Activated naive CD4-positive, alpha-beta T cell treated with anti-CD3 and anti-CD28 coated beads, Interleukin-2, amount 50 U/mL, for 24 hours (primary cell): Measurements from ENCODE around the gene IGF2.

Experiments used
- H3K27ac Mint-ChIP-seq: one replicate; pipeline ENCODE4 v1.8.0; 2021; ENCODE audit warnings: mild to moderate bottlenecking, mixed read lengths
- H3K27me3 Mint-ChIP-seq: one replicate; pipeline ENCODE4 v1.8.0; 2021; ENCODE audit warnings: mixed read lengths
- H3K36me3 Mint-ChIP-seq: one replicate; pipeline ENCODE4 v1.8.0; 2021; ENCODE audit warnings: mixed read lengths
- H3K4me1 Mint-ChIP-seq: one replicate; pipeline ENCODE4 v1.8.0; 2021; ENCODE audit warnings: mixed read lengths
- H3K4me3 Mint-ChIP-seq: one replicate; pipeline ENCODE4 v1.8.0; 2021; ENCODE audit warnings: mild to moderate bottlenecking, mixed read lengths
- H3K9me3 Mint-ChIP-seq: one replicate; pipeline ENCODE4 v1.8.0; 2021; ENCODE audit warnings: mixed read lengths

IGF2 gene

DNA sequence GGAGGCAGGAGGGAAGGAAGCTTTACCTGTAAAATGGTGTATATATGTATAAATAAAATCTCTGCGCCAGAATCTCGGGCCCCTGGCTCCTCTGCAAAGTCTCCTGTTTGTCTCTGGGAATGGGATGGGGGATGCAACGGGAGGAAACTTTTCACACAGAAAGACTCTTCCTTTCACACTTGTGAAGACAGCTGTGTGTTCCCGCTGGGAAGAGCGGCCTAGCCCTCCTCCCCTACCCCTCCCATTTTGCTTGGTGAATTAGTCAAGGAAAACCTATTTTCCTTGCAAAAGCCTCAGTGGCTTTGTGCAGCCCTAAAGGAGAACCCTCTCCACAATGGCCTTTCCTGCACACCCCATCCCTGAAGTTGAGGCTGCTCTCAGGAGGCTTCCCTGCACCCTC, 9.4 kb upstream of the IGF2 start:
- Mint-ChIP-seq H3K36me3 (no peaks in the 10 kb centered on the region), H3K27me3 (peaks cover 43% of the 10 kb centered on the region), H3K4me1 (peaks cover 4% of the 10 kb centered on the region), H3K9me3 (no peaks in the 10 kb centered on the region), H3K4me3 (no peak overlapping the region), H3K27ac (no peak overlapping the region)

DNA sequence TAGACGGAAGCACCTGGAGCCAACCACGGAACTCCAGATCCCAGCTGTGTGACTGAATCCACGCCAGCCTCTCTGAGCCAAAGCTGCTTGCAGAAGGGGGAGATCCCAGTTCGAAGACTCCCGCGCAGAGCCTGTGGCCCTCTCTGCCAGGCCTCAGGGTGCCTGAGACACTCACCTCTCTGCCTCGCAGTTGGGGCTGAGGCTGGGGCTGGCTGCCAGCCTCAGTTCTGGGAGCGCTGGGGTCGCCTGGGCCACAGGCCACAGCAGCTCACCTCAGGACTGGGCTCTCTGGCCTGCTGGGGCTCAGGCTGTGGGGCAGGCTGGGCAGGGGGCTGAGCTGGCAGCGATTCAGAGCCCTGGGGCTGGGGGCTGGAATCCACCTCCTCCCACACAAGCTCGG, 8.2 kb upstream of the IGF2 start:
- H3K4me1 Mint-ChIP-seq: peaks cover 12% of the 10 kb centered on the region
- H3K27me3 Mint-ChIP-seq: peaks cover 50% of the 10 kb centered on the region
- H3K9me3 Mint-ChIP-seq: no peaks in the 10 kb centered on the region
- no peak overlapping the region for H3K4me3 Mint-ChIP-seq
- H3K36me3 Mint-ChIP-seq: no peaks in the 10 kb centered on the region
- H3K27ac Mint-ChIP-seq: no peak overlapping the region

DNA sequence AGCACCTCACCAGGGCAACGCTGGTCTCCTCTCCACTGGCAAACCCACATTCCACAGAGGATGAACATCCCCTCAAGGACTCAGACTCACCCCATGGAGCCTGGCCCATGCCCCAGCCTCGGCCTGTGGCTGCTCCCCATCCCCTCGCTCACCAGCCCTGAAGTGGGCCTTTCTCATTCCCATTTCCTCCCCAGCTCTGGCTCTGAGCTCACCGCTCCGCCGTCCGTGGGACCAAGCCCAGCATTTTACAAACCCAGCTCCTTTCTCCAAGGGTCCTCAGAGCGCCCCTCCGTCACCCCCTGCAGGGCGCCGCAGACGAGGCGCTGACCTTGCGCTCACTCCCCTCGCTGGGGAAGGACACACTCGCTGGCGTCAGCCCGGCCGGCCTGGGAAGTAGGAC, 6.9 kb upstream of the IGF2 start:
- H3K4me1 Mint-ChIP-seq: peaks cover 21% of the 10 kb centered on the region
- no peak overlapping the region for H3K27ac Mint-ChIP-seq
- no peak overlapping the region for H3K4me3 Mint-ChIP-seq
- H3K27me3 Mint-ChIP-seq: peaks cover 55% of the 10 kb centered on the region
- H3K9me3 Mint-ChIP-seq: no peaks in the 10 kb centered on the region
- no peaks in the 10 kb centered on the region for H3K36me3 Mint-ChIP-seq

DNA sequence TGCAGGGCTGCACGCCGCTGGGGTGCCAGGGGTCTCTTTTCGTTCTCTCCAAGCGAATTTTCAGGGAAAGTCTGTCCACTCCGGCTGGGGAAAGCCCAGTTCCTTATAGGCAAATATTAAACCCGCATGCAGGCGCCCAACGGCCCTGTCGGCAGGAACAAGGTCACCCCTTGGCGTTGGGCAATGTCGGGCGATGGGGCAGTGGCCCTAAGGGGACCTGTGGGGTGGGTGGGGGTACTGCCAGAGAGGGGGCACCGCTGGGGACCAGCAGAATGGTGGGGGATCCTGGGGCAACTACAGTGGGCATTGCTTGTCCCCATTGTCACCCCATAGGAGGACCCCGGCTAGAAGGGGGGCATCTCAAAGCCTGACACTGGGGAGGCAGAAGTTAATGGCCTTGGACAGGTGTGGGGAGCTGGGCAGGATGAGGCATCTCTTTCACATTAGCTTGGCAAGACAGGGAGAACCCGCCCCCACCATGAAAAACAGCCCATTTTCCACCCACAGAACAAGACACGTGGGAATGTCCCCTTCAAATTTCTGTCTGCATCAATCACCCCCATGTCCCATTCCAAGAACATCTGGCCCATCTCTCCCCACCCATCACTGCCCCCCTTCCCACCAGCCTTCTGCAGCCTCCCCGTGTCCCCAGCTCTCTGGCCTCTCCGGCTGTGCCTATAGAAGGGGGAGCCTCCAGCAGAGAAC, 5.5 kb upstream of the IGF2 start:
- no peak overlapping the region for H3K27ac Mint-ChIP-seq
- H3K36me3 Mint-ChIP-seq: no peaks in the 10 kb centered on the region
- H3K4me1 Mint-ChIP-seq: peaks cover 19% of the 10 kb centered on the region
- peaks cover 45% of the 10 kb centered on the region for H3K27me3 Mint-ChIP-seq
- peak overlapping the region; percentile 26 for H3K4me3 Mint-ChIP-seq
- no peaks in the 10 kb centered on the region for H3K9me3 Mint-ChIP-seq

DNA sequence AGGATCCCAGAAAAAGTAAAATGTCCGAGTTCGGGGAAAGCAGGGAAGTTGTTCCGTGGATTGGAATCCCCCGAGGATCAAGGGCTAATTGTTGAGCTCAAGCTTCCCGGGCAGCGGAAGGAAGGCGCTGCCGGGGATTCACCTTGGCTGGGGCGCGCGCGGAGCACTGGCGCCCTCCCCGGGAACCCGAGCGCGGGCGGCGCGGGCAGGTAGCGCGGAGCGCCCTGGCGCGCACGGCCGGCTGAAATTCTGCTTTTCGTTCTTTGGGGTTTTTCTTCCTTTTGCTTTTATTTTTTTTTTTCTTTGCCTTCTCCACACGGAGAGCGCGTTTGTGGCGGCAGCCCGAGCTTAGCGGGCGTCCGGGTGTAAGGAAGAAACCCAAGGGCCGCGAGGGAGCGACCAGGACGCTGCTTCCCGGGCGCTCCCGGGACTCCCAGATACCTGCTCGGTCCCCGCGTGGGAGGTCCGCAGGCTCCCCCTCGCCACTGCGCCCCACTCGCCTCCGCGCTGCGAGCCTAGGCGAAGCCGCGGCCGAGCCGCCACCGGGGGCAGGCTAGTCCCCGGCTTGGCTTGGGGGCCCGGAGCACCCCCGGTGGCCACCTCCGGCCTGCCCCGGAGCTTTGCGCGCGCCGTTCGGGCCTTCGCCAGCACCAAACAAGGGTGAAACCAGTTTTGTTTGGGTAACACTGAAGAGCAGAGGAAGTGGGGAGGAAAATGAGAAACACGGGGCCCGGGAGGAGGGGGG, 4.8 kb upstream of the IGF2 start:
- H3K9me3 Mint-ChIP-seq: no peaks in the 10 kb centered on the region
- H3K36me3 Mint-ChIP-seq: no peaks in the 10 kb centered on the region
- H3K27me3 Mint-ChIP-seq: peaks cover 40% of the 10 kb centered on the region
- peaks cover 19% of the 10 kb centered on the region for H3K4me1 Mint-ChIP-seq
- peak overlapping the region; percentile 59 for H3K27ac Mint-ChIP-seq
- peak overlapping the region; percentile 68 for H3K4me3 Mint-ChIP-seq

DNA sequence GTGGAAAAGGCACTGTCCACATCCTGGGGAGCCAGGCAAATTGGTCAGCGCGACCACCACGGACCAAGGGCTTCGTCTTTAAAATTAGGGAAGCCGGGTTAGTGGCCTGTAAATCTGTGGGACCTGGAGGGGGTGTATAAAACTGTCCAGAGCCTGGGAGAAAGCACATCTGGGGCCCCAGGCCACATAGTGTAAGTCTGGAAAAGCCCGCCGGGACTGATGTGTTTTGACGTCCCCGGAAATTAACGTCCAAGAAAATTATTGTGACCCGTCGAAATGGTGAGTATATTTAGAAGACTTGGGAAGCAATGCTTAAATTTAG, 4.2 kb upstream of the IGF2 start:
- peak overlapping the region; percentile 59 for H3K27ac Mint-ChIP-seq
- peaks cover 19% of the 10 kb centered on the region for H3K4me1 Mint-ChIP-seq
- peak overlapping the region; percentile 68 for H3K4me3 Mint-ChIP-seq
- H3K9me3 Mint-ChIP-seq: no peaks in the 10 kb centered on the region
- peaks cover 38% of the 10 kb centered on the region for H3K27me3 Mint-ChIP-seq
- H3K36me3 Mint-ChIP-seq: no peaks in the 10 kb centered on the region

DNA sequence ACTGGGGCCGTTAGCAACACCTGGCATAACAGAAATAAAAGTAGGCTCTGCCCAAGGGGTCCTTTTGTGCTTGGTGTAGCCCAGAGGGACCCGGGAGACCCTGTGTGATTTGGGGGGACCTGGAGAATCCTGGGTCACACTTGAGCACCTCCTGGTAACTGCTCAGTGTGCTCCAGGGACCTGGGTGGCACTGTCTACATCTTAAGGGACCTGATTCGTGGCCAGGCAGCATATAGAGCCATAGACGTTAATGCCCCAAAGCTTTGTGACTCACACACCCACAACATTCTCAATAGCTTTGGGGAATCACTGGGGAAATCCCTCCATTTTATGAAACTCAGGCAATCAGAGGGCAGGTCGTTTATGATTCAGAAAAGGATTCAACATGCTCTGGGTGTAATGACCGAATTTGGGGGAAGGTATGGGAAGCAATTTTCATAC, 3.6 kb upstream of the IGF2 start:
- Mint-ChIP-seq H3K36me3 (no peaks in the 10 kb centered on the region), H3K27me3 (peaks cover 37% of the 10 kb centered on the region), H3K4me3 (peak overlapping the region; percentile 33), H3K4me1 (peaks cover 19% of the 10 kb centered on the region), H3K27ac (peak overlapping the region; percentile 66), H3K9me3 (no peaks in the 10 kb centered on the region)

DNA sequence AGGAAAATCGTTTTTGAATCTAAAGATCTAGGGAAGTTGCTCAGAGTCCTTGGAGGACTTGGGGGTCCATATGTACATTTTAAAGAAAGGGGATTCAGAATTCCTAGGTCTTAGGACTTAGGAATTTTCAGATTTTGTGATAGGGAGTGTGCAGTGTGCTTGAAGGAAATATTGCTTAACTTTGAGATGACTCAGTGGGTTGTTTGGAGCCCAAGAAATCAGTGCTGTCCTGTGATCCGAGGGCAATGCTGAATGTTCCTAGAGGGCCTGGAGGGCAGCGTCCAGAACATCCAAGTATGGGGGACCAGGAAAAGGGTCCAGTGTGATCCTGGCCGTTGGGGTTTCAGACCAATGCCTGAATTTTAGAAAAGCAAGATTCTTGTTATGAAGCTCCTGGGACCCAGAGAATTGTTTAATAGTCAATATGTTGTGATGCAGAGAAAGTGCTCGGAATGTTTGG, 3.1 kb upstream of the IGF2 start:
- Mint-ChIP-seq H3K4me3 (peak overlapping the region; percentile 33), H3K4me1 (peaks cover 19% of the 10 kb centered on the region), H3K27ac (no peak overlapping the region), H3K9me3 (no peaks in the 10 kb centered on the region), H3K27me3 (peaks cover 37% of the 10 kb centered on the region), H3K36me3 (no peaks in the 10 kb centered on the region)

DNA sequence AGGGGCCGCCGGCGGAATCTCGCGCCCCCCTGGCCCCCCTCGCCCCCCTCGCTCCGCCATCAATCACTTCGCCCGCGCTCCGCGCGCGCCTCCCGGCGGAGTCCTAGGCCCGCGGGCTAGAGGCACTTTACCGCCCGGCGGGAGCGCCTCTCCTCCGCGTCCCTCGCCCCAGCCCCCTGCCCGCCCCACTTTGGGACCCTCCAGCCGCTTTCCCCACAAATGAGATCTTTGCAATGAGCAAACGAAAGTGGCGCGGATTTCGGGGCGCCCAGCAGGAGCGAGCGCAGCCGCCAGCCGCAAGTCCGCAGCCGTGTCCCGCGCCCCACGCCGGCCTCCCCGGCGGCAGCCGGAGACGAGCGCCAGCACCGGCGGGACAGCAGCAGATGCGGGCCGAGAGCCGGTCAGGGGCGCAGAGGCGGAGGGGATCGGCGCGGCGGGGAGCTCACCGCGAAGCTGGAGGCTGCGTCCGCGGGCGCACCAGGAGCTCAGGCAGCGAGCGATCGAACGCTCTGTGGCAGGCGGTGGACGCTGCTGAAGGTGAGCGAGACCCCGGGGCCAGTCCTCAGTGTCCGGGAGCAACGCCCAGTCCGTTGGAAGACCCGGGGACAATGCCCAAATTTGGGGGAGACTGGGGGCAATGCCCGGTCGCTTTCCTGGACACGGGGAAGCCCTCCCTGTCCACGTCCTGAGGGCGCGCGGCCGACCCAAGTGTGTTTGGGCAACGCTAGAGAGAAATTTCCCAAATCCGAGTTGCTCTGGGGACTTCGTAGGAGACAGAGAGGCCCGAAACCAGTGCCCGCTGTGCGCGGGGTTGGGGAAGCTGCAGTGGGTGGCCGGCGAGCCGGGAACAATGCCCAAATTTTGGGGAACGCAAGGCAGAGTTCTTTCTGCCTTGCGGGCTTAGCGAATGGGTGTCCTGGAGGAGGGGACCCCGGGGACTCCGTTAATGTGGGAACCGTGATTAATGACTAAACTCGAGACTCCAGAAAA, 1.5 kb upstream of the IGF2 start:
- Mint-ChIP-seq H3K27ac (no peak overlapping the region), H3K36me3 (no peaks in the 10 kb centered on the region), H3K9me3 (no peaks in the 10 kb centered on the region), H3K4me1 (peaks cover 19% of the 10 kb centered on the region), H3K4me3 (peak overlapping the region; percentile 13), H3K27me3 (peaks cover 34% of the 10 kb centered on the region)

DNA sequence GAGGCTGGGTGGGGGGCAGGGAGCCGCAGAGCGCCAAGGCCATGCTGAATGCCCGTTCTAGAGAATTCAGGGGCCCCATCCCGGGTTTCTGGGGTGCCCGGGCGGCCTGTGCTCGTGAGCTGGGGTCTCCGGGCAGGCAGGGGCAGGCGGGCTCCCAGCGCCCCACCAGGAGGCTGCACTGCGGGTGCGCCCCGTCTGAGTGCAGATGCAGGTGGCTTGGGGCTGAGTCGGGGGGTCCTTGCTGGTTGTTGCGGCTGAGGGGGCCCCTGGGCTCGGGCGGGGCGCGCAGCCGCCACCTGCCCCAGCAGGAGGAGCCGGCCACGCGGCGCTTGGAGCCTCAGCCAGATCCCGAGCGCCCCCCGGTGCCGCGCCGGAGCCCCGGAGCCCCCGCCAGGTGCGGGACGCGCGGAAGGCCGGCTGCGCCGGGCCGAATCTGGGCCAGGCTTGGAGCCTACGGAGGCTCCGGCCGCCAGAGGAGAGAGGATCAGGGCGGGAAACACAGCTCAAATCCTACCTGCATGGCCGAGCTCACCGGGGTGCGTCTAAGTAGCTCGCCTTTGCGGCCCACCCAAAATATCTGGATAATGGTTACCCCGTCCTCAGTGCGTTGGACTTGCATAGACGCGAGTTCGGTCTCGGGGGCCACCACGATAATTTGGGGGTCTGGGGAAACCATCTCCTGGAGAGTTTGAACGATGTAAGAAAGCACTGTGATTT, 590 bp upstream of the IGF2 start:
- no peaks in the 10 kb centered on the region for H3K36me3 Mint-ChIP-seq
- no peak overlapping the region for H3K27ac Mint-ChIP-seq
- peaks cover 19% of the 10 kb centered on the region for H3K4me1 Mint-ChIP-seq
- peaks cover 32% of the 10 kb centered on the region for H3K27me3 Mint-ChIP-seq
- H3K4me3 Mint-ChIP-seq: no peak overlapping the region
- no peaks in the 10 kb centered on the region for H3K9me3 Mint-ChIP-seq

DNA sequence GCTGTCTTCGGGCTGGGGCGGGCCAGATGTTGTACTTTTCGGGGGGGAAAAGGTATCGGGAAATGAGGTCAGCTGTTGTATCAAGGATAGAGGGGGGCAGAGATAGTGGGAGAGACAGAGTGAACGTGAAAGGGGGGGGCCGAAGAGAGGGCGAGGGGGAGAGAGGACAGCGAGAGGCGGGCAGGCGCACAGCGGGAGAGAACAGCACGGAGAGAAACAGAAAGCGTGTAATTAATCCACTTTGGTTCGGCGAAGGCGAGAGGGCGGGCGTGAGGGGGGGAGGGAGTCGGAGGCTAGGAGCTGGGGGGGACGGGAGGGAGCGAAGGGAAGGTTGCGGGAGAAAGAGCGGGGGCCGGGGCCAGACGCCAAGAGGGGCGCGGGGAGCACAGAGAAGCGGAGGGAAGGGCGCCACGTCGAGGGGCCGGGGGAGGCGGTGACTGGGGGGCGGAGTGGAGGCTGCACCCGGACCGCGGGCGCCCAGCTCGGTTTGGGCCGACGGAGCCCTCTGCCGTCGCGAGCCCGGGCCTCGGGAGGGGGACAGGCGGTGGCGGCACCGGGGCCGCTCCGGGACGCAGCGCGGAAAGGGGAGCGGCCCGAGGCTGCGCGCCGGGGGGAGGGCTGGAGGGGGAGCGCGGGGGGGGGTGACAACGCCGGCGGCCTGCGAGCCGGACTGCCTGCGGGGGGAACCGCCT, 612 bp downstream of the IGF2 start:
- H3K27me3 Mint-ChIP-seq: peaks cover 37% of the 10 kb centered on the region
- peak overlapping the region; percentile 80 for H3K4me3 Mint-ChIP-seq
- no peak overlapping the region for H3K27ac Mint-ChIP-seq
- H3K36me3 Mint-ChIP-seq: no peaks in the 10 kb centered on the region
- peaks cover 19% of the 10 kb centered on the region for H3K4me1 Mint-ChIP-seq
- H3K9me3 Mint-ChIP-seq: no peaks in the 10 kb centered on the region

DNA sequence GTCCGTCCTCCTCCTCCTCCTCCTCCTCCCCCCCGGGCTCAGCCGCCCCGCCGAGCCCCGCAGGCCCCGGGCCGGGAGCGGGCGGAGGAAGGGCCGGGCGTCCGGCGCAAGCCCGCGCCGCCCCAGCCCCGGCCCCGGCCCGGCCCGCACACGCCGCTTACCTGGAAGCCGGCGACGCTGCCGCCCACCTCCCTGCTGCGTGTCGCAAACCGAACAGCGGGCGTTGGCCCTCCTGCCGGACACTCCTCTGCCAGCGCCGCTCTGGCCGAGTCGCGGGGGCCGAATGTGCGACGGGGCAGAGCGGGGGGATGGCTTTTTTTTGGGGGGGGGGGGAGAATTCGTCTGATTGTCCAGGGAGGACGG, 1.1 kb downstream of the IGF2 start:
- Mint-ChIP-seq H3K27ac (no peak overlapping the region), H3K4me3 (peak overlapping the region; percentile 80), H3K9me3 (no peaks in the 10 kb centered on the region), H3K4me1 (peaks cover 17% of the 10 kb centered on the region), H3K36me3 (no peaks in the 10 kb centered on the region), H3K27me3 (peaks cover 40% of the 10 kb centered on the region)

DNA sequence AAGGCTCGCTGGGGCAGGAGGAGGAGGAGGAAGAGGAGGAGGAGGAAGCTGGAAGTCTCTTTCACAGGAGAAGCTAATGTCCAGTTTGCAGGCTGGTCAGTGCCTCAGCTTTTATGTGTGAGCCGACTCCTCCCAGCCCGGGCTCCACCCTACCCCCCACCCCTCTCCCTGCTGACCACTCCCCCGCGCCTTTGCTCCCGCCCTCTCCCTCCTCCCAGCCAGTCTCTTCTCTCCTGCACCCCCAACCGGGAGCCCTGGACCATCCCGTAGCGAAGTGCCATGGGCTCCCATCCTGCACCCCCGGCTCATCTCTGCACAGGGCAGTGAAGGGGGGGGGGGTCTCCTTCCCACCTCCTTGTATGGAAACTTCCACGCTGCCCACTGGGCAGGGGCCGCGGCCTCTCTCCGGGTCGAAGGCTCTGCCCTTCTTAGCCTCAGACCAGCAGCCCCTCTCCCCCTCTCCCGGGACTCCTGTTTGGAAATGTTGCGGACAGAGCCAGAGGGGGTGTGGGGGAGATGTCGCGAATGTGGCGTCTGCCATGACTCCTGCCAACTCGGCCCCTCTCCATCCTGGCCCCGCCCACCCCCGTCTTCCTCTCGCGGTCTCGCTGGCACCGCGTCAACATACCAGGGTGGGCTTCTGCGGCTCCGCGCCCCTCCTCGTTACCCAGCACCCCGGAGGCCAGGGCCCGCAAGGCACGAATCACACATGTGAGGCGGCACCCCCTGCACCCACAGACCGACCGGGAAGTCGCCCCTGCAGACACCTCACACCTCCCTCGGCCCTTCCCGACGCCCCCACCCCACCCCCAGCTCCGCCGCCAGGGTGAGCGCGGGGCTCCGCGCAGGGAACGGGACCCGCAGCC, 1.8 kb downstream of the IGF2 start:
- H3K4me1 Mint-ChIP-seq: peaks cover 11% of the 10 kb centered on the region
- peak overlapping the region; percentile 7 for H3K4me3 Mint-ChIP-seq
- H3K9me3 Mint-ChIP-seq: no peaks in the 10 kb centered on the region
- H3K27me3 Mint-ChIP-seq: peaks cover 35% of the 10 kb centered on the region
- no peaks in the 10 kb centered on the region for H3K36me3 Mint-ChIP-seq
- no peak overlapping the region for H3K27ac Mint-ChIP-seq

DNA sequence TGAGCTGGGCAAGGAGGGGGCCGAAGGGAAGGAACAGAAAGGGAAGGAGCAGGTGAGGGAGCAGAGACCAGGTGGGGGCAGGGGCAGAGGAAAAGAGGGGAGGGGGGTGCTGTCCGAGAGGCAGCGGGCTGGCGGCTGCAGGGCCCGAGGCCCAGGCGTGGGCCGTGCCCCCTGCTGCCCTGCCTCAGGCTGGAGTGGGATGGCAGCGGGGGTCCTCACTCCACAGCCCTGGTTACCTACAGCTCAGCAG, 2.3 kb downstream of the IGF2 start:
- Mint-ChIP-seq H3K4me1 (peaks cover 5% of the 10 kb centered on the region), H3K36me3 (no peaks in the 10 kb centered on the region), H3K4me3 (no peak overlapping the region), H3K27me3 (peaks cover 34% of the 10 kb centered on the region), H3K9me3 (no peaks in the 10 kb centered on the region), H3K27ac (no peak overlapping the region)
